ENCODE measurements around the gene FHDC1.

FHDC1 gene

GRCh38 chr4:152973629-152974467 is 37.7 kb downstream of the FHDC1 start:
- Histone ChIP-seq H3K4me3 (replicated peaks; ENCODE audit: low read depth, low read length) (no peak overlapping the region), H3K36me3 (ENCODE audit: control insufficient read depth, insufficient read depth, low read length) (no peaks in the 10 kb centered on the region), H3K27me3 (replicated peaks; ENCODE audit: control insufficient read depth, insufficient read depth, low read length) (no peaks in the 10 kb centered on the region; the same call in 1 of the 2 replicates)
- no peak for TF ChIP-seq CTCF (IDR thresholded peaks at IDR 0.05; ENCODE audit: insufficient read depth, low read length, poor library complexity, severe bottlenecking)
- DNase-seq (ENCODE audit: extremely low read depth, insufficient read length) = no peak

DNA sequence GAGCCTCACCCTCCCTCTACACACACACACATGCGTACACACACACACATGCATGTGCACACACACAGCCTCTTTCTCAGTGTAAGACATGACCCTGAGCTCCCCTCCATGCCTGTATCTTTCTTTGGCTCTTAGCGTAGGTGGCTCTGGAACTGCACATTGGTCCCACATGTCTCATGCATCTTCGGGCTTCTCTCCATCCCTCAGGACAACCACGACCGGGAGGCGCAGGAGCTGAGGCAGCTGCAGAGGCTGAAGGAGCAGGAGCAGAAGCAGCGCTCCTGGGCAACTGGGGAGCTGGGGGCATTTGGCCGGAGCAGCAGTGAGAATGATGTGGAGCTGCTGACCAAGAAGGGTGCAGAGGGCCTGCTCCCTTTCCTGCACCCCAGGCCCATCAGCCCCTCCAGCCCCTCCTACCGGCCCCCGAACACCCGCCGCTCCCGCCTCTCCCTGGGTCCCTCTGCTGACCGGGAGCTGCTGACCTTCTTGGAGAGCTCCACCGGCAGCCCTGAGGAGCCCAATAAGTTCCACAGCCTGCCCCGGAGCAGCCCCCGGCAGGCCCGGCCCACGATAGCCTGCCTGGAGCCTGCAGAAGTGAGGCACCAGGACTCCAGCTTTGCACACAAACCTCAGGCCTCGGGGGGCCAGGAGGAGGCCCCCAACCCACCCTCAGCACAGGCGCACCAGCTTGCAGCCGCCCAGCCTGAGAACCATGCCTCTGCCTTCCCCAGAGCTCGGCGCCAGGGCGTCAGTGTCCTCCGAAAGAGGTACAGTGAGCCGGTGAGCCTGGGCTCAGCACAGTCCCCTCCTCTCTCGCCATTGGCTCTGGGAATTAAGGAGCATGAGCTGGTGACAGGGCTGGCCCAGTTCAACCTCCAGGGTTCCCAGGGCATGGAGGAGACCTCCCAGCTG is 38.6 kb downstream of the FHDC1 start:
- no peaks in the 10 kb centered on the region; the same call in 1 of the 2 replicates for H3K27me3 ChIP-seq (replicated peaks; ENCODE audit: control insufficient read depth, insufficient read depth, low read length)
- TF ChIP-seq CTCF (IDR thresholded peaks at IDR 0.05; ENCODE audit: insufficient read depth, low read length, poor library complexity, severe bottlenecking) = no peak
- no peak for DNase-seq (ENCODE audit: extremely low read depth, insufficient read length)
- no peak overlapping the region for H3K4me3 ChIP-seq (replicated peaks; ENCODE audit: low read depth, low read length)
- H3K36me3 ChIP-seq (ENCODE audit: control insufficient read depth, insufficient read depth, low read length) = no peaks in the 10 kb centered on the region

GRCh38 chr4:152975380-152976211 is 39.5 kb downstream of the FHDC1 start:
- DNase-seq (ENCODE audit: extremely low read depth, insufficient read length) = no peak
- Histone ChIP-seq H3K27me3 (replicated peaks; ENCODE audit: control insufficient read depth, insufficient read depth, low read length) (no peaks in the 10 kb centered on the region; the same call in 1 of the 2 replicates), H3K4me3 (replicated peaks; ENCODE audit: low read depth, low read length) (no peak overlapping the region), H3K36me3 (ENCODE audit: control insufficient read depth, insufficient read depth, low read length) (no peaks in the 10 kb centered on the region)
- TF ChIP-seq CTCF (IDR thresholded peaks at IDR 0.05; ENCODE audit: insufficient read depth, low read length, poor library complexity, severe bottlenecking) = no peak

DNA sequence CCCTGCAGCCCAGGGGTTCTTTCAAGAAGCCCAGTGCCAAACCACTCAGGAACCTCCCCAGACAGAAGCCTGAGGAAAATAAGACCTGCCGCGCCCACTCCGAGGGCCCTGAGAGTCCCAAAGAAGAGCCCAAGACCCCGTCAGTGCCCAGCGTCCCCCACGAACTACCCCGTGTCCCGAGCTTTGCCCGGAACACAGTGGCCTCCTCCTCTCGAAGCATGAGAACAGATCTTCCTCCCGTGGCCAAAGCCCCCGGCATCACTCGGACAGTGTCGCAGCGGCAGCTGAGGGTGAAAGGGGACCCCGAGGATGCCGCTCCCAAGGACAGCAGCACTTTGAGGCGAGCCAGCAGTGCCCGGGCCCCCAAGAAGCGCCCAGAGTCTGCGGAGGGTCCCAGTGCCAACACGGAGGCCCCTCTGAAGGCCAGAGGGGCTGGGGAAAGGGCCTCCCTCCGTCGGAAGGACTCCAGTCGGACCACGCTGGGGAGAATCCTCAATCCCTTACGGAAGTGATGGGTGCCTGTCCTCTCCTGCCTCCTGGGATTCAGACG is 40.2 kb downstream of the FHDC1 start:
- no peak overlapping the region for H3K4me3 ChIP-seq (replicated peaks; ENCODE audit: low read depth, low read length)
- no peak for TF ChIP-seq CTCF (IDR thresholded peaks at IDR 0.05; ENCODE audit: insufficient read depth, low read length, poor library complexity, severe bottlenecking)
- H3K27me3 ChIP-seq (replicated peaks; ENCODE audit: control insufficient read depth, insufficient read depth, low read length) = peaks cover 1% of the 10 kb centered on the region; the same call in 1 of the 2 replicates
- DNase-seq (ENCODE audit: extremely low read depth, insufficient read length) = no peak
- no peaks in the 10 kb centered on the region for H3K36me3 ChIP-seq (ENCODE audit: control insufficient read depth, insufficient read depth, low read length)

DNA sequence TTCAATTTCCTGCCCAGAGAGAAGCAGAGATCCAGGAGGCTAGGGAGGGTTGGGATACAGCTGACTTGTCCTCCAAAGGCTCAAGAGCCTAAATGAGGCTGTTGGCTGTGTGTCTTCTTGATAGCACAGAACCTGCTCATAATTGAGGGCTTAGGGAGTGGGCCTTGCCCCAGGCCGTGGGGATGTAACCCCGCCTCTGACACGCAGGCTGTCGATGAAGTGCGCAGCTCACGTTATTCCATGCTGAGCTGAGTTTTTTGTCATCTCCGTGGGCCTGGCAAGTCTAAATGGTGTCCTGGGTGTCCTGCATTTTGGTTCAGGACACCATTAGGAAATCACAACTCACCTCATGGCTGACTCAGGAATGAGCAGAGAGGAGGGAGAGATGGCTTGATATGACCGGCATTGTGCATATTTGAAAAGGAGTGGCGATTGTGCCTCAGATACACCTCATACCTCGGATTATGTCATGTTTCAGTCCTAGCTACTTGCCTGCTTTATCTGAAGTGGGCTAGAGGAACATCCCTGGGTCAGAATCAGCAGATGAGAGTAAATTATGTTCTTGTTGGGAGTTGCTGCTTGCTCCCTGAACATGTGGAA is 43.7 kb downstream of the FHDC1 start:
- Histone ChIP-seq H3K36me3 (ENCODE audit: control insufficient read depth, insufficient read depth, low read length) (no peaks in the 10 kb centered on the region), H3K4me3 (replicated peaks; ENCODE audit: low read depth, low read length) (no peak overlapping the region), H3K27me3 (replicated peaks; ENCODE audit: control insufficient read depth, insufficient read depth, low read length) (peaks cover 3% of the 10 kb centered on the region; the same call in 1 of the 2 replicates)
- TF ChIP-seq CTCF (IDR thresholded peaks at IDR 0.05; ENCODE audit: insufficient read depth, low read length, poor library complexity, severe bottlenecking) = no peak
- no peak for DNase-seq (ENCODE audit: extremely low read depth, insufficient read length)

All from GM06990 (cell line).